ENCODE data around the gene NCCRP1. TPM values are rescaled to one million over a fixed set of nuclear protein-coding genes. Genes with fewer than 3 reads are reported as not detected.
"Not testable (repeated sequence)": the region's sequence is repeated elsewhere in the genome, so short reads cannot be mapped to it uniquely, and the experiment has no call there.

Gene NCCRP1
- total RNA-seq, 1 experiment from 2014 or later, result not detected

- POLR2A ChIA-PET, result no interaction called here
- H3K4me1 Mint-ChIP-seq (ENCODE audit: insufficient read depth, unreplicated experiment), result no peaks in the 10 kb centered on the region
Measured at GRCh38 chr19:39212375-39212742, 15.6 kb downstream of the NCCRP1 start.

GRCh38 chr19:39215323-39215722, 18.6 kb downstream of the NCCRP1 start:
- intact Hi-C loops (cut with micrococcal nuclease); H3K36me3 Mint-ChIP-seq (ENCODE audit: insufficient read depth, unreplicated experiment); DNase-seq (ENCODE audit: unreplicated experiment); H3K27ac Mint-ChIP-seq (ENCODE audit: low read depth, unreplicated experiment); POLR2A ChIA-PET; H3K9me3 Mint-ChIP-seq (ENCODE audit: unreplicated experiment); H3K4me1 Mint-ChIP-seq (ENCODE audit: insufficient read depth, unreplicated experiment); H3K4me3 Mint-ChIP-seq (ENCODE audit: unreplicated experiment); BruUV-seq (replicated peaks): not testable (repeated sequence)
- H3K27me3 Mint-ChIP-seq (ENCODE audit: insufficient read depth, unreplicated experiment), result peaks cover 12% of the 10 kb centered on the region
- CTCF ChIA-PET, result interaction anchor here (0.6 to 1.6 kb wide), 3 partner anchors 55 to 93 kb away, joined by 3 read pairs; no protein-coding TSS in a partner anchor

More at GRCh38 chr19:39212375-39212742, 15.6 kb downstream of the NCCRP1 start:
- intact Hi-C loops (cut with micrococcal nuclease), result loop anchor here (1.0 kb wide), 1 partner anchor 116 kb away; no protein-coding TSS in a partner anchor
- peak; percentile 34 for DNase-seq (ENCODE audit: unreplicated experiment)
- no peak for TF ChIP-seq CTCF (IDR thresholded peaks at IDR 0.05; ENCODE audit: unreplicated experiment)
- Mint-ChIP-seq H3K4me3 (ENCODE audit: unreplicated experiment) (no peak overlapping the region), H3K36me3 (ENCODE audit: insufficient read depth, unreplicated experiment) (no peaks in the 10 kb centered on the region), H3K27me3 (ENCODE audit: insufficient read depth, unreplicated experiment) (no peaks in the 10 kb centered on the region), H3K9me3 (ENCODE audit: unreplicated experiment) (no peaks in the 10 kb centered on the region), H3K27ac (ENCODE audit: low read depth, unreplicated experiment) (no peak overlapping the region)
- BruUV-seq (replicated peaks), result no TSS peak
- CTCF ChIA-PET, result interaction anchor here (0.6 to 0.7 kb wide), 2 partner anchors 116 to 711 kb away, joined by 3 read pairs; no protein-coding TSS in a partner anchor

GRCh38 chr19:39217094-39217493, 20.3 kb downstream of the NCCRP1 start:
- POLR2A ChIA-PET, result no interaction called here

GRCh38 chr19:39218230-39219007, 21.7 kb downstream of the NCCRP1 start:
- Mint-ChIP-seq H3K9me3 (ENCODE audit: unreplicated experiment) (no peaks in the 10 kb centered on the region), H3K4me3 (ENCODE audit: unreplicated experiment) (no peak overlapping the region), H3K27me3 (ENCODE audit: insufficient read depth, unreplicated experiment) (peaks cover 35% of the 10 kb centered on the region), H3K36me3 (ENCODE audit: insufficient read depth, unreplicated experiment) (no peaks in the 10 kb centered on the region), H3K4me1 (ENCODE audit: insufficient read depth, unreplicated experiment) (no peaks in the 10 kb centered on the region), H3K27ac (ENCODE audit: low read depth, unreplicated experiment) (no peak overlapping the region)
- BruUV-seq (replicated peaks), result no TSS peak
- DNase-seq (ENCODE audit: unreplicated experiment), result no peak
- no peak for TF ChIP-seq CTCF (IDR thresholded peaks at IDR 0.05; ENCODE audit: unreplicated experiment)
- CTCF ChIA-PET, result no interaction called here
- intact Hi-C loops (cut with micrococcal nuclease), result no loop called here
- POLR2A ChIA-PET, result no interaction called here

More at GRCh38 chr19:39217094-39217493, 20.3 kb downstream of the NCCRP1 start:
- Mint-ChIP-seq H3K27me3 (ENCODE audit: insufficient read depth, unreplicated experiment) (peaks cover 29% of the 10 kb centered on the region), H3K4me3 (ENCODE audit: unreplicated experiment) (no peak overlapping the region), H3K9me3 (ENCODE audit: unreplicated experiment) (no peaks in the 10 kb centered on the region), H3K36me3 (ENCODE audit: insufficient read depth, unreplicated experiment) (no peaks in the 10 kb centered on the region), H3K27ac (ENCODE audit: low read depth, unreplicated experiment) (no peak overlapping the region), H3K4me1 (ENCODE audit: insufficient read depth, unreplicated experiment) (no peaks in the 10 kb centered on the region)
- TF ChIP-seq CTCF (IDR thresholded peaks at IDR 0.05; ENCODE audit: unreplicated experiment), result no peak
- intact Hi-C loops (cut with micrococcal nuclease), result no loop called here
- DNase-seq (ENCODE audit: unreplicated experiment), result no peak
- no TSS peak for BruUV-seq (replicated peaks)
- CTCF ChIA-PET, result interaction anchor here (0.6 kb wide), 1 partner anchor 1922 kb away, joined by 4 read pairs; no protein-coding TSS in a partner anchor

GRCh38 chr19:39219108-39219507, 22.3 kb downstream of the NCCRP1 start:
- H3K4me3 Mint-ChIP-seq (ENCODE audit: unreplicated experiment); intact Hi-C loops (cut with micrococcal nuclease); H3K9me3 Mint-ChIP-seq (ENCODE audit: unreplicated experiment); H3K27ac Mint-ChIP-seq (ENCODE audit: low read depth, unreplicated experiment); H3K4me1 Mint-ChIP-seq (ENCODE audit: insufficient read depth, unreplicated experiment); H3K36me3 Mint-ChIP-seq (ENCODE audit: insufficient read depth, unreplicated experiment); POLR2A ChIA-PET; DNase-seq (ENCODE audit: unreplicated experiment); BruUV-seq (replicated peaks): not testable (repeated sequence)
- H3K27me3 Mint-ChIP-seq (ENCODE audit: insufficient read depth, unreplicated experiment), result peaks cover 36% of the 10 kb centered on the region
- CTCF ChIA-PET, result interaction anchor here (0.6 kb wide), 1 partner anchor 44 kb away, joined by 4 read pairs; no protein-coding TSS in a partner anchor
